ENCODE measurements around the gene KCTD2.
"Not testable (repeated sequence)": the region's sequence is repeated elsewhere in the genome, so short reads cannot be mapped to it uniquely, and the experiment has no call there.

Gene KCTD2

DNA sequence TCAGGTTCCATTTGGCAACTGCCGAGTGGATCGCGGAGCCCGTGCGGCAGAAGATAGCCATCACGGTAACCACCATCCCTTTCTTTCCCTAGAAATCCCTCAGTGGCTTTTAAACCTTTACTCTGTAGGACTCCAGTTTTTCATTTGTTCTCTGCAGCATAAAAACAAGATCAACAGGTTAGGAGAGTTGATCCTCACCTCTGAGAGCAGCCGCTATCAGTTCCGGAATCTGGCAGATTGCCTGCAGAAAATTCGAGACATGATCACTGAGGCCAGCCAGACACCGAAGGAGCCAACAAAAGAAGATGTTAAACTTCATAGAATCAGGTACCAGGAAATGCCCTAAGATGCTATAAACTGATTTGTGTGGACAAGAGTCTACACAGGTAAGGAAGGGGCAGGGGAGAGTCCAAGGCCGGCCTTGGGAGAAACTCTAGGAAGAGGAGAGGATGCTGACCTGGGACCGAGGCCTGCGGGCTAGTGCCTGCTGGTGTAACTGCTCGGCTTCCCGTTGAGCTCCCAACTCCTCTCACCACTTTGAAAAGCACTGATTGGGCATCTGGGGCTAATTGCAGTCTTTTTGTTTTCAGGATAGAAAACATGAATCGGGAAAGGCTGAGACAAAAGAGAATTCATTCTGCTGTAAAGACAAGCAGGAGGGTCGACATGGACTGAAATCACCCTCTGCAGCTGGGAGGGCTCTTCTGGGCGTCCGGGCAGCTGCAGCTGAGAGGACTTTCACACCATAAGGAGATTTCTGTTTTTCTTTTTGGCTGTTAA is 26.5 kb upstream of the KCTD2 start:
- no peak for DNase-seq

- peak; percentile 28 for DNase-seq
These were observed 22.2 kb upstream of the KCTD2 start for GRCh38 chr17:75024686-75025397.

DNA sequence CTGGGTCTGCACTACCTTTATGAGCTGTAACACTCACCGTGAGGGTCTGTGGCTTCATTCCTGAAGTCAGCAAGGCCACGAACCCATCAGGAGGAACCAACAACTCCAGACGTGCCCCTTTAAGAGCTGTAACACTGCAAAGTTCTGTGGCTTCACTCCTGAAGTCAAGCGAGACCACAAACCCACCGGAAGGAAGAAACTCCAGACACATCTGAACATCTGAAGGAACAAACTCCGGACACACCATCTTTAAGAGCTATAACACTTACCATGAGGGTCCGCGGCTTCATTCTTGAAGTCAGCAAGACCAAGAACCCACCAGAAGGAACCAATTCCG is 21.7 kb upstream of the KCTD2 start:
- DNase-seq = not testable (repeated sequence)

DNA sequence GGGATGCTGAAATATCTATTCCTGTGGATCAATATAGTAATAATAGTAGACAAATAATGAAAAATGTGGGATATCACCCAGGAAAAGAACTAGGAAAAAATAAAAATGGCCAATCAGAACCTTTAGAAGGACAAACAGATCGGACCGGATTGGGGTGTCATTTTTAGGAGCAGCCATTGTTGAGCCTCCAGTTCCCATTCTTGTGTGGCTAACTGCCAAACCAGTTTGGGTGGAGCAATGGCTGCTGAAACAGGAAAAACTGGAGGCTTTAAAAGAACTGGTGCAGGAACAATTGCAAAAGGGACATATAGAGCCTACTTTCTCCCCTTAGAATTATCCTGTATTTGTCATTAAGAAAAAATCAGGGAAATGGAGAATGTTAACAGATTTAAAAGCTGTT is 20.4 kb upstream of the KCTD2 start:
- not testable (repeated sequence) for DNase-seq

- DNase-seq = no peak
These were observed 16.9 kb upstream of the KCTD2 start for GRCh38 chr17:75030161-75030560.

DNA sequence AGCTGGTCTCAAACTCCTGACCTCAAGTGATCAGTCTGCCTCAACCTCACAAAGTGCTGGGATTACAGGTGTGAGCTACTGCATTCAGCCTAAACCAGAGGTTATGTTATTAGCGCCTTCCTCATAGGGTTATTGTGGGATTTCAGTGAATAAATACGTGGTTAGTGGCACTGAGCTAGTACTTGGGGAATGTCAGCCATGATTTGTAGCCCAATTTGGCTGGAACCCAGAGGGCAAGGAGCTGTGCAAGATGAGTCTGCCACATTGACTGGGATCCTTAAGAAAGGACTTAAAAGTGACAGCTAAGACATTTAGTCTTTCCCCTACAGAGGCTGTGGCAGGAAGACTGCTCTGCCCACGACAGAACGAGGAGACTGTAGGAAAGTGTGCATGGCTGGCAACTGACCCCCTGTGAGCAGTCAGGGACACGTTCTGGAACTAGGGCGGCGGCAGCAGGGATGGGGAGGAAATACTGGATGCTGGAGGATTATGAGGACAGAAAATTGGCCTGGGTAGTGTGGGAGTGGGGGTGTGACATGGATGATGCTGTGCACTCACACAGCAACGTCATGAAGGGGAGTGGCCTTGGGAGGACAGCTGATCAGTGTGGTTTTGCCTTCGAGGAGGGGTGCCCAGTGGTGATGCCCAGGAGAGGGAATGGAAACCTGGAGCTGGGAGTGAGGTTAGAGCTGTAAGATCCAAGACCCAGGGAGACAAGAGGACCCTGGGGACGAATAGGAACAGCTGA is 14.9 kb upstream of the KCTD2 start:
- DNase-seq = peak; percentile 61

DNA sequence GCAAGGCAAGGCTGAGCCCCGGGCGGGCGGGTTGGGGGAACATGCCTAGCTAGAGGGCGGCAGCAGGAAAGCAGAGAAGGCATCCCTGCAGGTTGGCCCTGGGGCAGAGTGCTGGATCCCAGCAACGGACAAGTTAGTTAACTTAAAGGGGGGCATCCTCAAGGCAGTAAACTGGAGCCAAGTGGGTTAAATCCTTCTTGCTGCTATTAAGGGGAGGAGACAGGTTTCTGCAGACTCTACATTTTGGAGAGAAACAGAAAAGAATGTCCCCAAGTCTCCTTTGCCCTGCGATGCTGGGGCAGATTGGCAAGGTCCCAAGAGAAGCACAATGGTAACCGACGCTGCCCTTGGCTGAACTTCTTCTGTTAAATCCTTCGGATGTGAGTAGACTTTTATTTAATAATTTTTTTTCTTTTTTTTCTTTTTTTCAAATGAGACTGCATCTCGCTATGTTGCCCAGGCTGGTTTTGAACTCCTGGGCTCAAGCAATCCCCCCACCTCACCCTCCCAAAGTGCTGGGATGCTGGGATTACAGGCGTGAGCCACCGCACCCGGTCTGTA is 14.2 kb upstream of the KCTD2 start:
- DNase-seq = no peak

- peak; percentile 88 for DNase-seq
These were observed 13.4 kb upstream of the KCTD2 start for GRCh38 chr17:75033346-75034235.

DNA sequence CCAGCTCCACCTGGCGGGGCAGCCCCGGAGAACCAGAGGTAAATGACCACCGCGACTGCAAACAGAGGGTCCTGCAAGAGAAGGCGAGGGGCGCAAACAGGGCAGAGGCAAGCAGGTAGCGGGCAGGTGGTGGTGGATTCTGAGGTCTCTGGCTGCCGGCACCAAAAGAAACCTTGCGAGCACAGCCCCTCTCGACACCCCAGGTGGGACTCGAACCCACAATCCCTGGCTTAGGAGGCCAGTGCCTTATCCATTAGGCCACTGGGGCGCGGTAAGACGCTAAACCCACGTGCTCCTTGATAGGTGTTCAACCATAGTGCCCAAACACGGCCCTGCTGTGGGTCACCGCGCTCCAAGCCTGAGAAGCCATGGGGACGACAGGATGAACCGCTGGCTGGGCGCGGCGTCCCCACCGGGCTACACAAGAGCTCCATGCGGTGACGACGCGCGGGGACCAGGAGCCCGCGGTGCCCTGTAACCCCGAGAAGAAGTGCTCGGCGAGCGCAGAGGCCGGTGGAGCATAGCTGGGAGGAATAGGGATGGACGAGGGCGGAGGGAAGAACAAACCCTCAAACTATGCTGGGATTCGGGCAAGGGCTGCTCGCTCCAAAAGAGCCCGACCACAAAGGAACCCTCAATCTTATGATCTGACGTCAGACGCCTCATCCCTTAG is 12.7 kb upstream of the KCTD2 start:
- DNase-seq = peak; percentile 91

DNA sequence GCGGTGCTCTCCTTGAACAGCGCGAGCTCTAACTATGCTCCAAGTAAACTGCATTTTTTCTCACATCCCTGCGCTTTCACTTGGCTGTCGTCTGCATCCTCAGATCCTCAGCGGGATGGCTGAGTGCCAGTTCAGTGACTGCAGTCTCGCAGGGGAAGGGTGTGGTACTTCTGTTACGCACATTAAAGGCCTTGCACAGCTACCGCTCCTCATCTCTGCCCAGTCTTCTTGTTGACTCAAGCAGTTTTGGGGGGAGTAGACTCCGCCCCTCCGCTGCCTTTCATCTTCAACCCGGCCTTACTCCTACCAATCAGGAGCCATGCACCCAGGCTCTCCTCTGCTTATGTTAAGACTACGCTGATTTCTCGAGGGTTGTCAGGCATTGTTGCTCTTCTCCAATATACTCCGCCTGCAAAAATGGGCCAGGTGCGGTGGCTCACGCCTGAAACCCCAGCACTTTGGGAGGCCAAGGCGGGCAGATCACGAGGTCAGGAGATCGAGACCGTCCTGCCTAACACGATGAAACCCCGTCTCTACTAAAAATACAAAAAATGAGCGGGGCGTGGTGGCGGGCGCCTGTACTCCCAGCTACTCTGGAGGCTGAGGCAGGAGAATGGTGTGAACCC is 10.3 kb upstream of the KCTD2 start:
- DNase-seq = peak; percentile 73

DNA sequence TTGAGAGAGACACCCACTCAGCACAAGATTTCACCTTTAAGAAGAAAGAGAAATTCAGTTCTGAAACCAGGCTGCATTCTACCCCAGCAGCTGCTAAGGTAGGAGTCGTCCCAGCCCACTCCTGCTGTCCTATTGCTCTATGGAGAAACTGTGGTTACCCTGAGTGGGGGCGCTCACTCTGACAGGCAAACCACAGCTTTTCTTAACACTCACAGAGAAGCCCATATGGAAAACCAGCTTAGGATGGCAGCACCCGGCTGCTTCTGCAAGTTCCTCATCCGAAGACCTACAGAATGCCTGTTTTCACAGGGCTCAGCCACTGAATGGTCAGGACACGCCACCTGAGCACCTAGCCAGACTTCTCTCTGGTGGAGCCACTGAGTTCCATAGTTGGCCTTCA is 7.8 kb upstream of the KCTD2 start:
- DNase-seq = no peak

GRCh38 chr17:75041656-75042280 is 5.3 kb upstream of the KCTD2 start:
- no peak for DNase-seq

GRCh38 chr17:75043789-75044188 is 3.2 kb upstream of the KCTD2 start:
- DNase-seq = not testable (repeated sequence)

DNA sequence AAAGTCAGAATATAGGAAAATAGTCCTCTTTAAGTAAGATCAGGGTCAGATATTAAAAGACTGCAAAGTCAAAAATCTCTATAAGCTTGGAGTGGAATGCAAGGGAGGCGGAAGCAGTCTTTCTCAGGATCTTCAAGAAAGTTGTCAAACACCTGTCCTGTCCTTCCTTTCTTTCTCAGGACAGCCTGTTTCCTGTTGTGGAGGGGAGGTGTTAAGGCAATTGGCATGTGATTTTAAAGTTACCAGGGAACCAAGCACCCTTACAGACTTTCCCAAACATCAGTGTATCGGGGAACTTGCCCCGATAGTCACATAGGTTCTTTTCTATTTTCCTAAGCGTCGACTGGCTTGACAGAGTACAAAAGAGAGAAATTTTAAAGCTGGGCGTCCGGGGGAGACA is 2.3 kb upstream of the KCTD2 start:
- DNase-seq = no peak

DNA sequence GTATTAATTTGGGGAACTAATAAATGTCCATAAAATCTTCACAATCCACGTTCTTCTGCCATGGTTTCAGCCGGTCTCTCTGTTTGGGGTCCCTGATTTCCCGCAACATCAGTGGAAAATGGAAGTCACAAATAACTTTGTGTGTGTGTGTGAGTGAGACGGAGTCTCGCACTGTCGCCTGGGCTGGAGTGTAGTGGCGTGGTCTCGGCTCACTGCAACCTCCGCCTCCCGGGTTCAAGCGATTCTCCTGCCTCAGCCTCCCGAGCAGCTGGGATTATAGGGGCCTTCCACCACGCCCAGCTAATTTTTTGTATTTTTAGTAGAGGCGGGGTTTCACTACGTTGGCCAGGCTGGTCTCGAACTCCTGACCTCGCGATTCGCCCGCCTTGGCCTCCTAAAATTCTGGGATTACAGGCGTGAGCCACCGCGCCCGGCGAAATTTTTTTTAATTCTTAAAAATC is 1.0 kb upstream of the KCTD2 start:
- DNase-seq = not testable (repeated sequence)

- peak; percentile 39 for DNase-seq
These were observed 523 bp downstream of the KCTD2 start for GRCh38 chr17:75047398-75048098.

GRCh38 chr17:75048249-75048878 is 1.3 kb downstream of the KCTD2 start:
- DNase-seq = no peak

DNA sequence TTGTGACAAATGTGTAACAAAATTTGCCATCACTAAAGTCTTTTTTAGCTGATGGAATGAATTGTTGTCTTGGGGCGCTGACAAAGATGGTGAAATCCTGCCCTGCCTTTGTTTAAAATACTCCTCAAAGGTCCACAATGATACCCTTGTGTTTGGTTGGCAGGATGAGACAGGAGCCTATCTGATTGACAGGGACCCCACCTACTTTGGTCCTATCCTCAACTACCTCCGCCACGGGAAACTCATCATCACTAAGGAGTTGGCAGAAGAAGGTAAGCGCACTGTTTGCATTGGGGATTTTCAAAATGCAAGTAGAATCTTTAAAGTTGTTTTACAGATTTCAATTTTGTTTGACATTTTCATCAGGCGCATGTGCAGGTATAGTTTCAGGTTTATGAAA is 2.0 kb downstream of the KCTD2 start:
- DNase-seq = no peak

DNA sequence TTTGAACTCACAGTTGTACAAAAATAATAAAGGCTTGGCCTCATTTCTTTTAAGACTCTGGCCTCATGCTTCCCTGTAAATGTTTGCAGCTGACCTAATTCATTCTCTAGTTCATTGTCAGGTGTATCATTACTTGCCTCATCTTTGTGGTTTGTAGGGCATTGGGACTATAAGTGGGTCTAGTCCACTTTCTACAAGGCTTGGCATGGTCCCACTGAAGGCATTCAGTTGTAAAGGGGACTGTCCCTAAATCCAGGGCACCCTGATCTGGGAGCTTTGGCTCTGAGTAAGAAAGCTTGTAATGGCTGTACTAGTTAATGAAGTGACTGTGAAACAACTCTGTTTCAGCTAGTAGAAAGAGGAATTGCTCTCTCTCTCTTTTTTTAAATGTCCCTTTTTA is 2.7 kb downstream of the KCTD2 start:
- DNase-seq = no peak

DNA sequence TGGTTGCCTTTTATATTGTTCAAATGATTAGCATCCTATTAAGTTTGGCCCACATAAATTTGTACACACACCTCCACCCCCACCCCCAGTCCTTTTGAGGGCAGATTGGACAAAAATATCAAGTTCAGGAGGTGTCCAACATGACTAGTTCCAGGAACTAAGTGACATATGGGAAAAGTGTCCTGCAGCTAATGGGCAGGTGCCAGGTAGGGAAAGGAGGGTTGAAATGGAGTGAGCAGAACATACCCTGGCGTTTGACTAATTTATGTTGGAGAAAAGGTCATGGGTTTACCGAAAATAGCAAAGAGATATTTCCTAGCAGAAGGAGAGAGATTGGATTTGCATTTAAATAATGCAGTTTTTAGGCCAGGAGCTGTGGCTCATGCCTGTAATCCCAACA is 4.9 kb downstream of the KCTD2 start:
- DNase-seq = no peak

Measured in stimulated activated CD4-positive, alpha-beta T cell treated with anti-CD3 and anti-CD28 coated beads, Interleukin-4, amount 100 ng/mL, for 1 hour (primary cell).